ENCODE data around the gene ATP9B.
"Not testable (repeated sequence)": the region's sequence is repeated elsewhere in the genome, so short reads cannot be mapped to it uniquely, and the experiment has no call there.

Gene ATP9B

GRCh38 chr18:79245517-79246001, 176.4 kb downstream of the ATP9B start:
- DNase-seq (ENCODE audit: low spot score) = peak; percentile 35

- peak; percentile 39 for DNase-seq (ENCODE audit: low spot score)
Measured at GRCh38 chr18:79246309-79247108, 177.3 kb downstream of the ATP9B start.

- no peak for DNase-seq (ENCODE audit: low spot score)
Measured at GRCh38 chr18:79248495-79249060, 179.4 kb downstream of the ATP9B start.

GRCh38 chr18:79250301-79250981, 181.2 kb downstream of the ATP9B start:
- peak; percentile 36 for DNase-seq (ENCODE audit: low spot score)

GRCh38 chr18:79251021-79251420, 181.8 kb downstream of the ATP9B start:
- no peak for DNase-seq (ENCODE audit: low spot score)

- no peak for DNase-seq (ENCODE audit: low spot score)
Measured at GRCh38 chr18:79252904-79253633, 183.9 kb downstream of the ATP9B start.

GRCh38 chr18:79257480-79257879, 188.3 kb downstream of the ATP9B start:
- no peak for DNase-seq (ENCODE audit: low spot score)

GRCh38 chr18:79258447-79258846, 189.3 kb downstream of the ATP9B start:
- no peak for DNase-seq (ENCODE audit: low spot score)

- DNase-seq (ENCODE audit: low spot score) = no peak
Measured at GRCh38 chr18:79259218-79259617, 190.0 kb downstream of the ATP9B start.

GRCh38 chr18:79260023-79260422, 190.8 kb downstream of the ATP9B start:
- no peak for DNase-seq (ENCODE audit: low spot score)

- DNase-seq (ENCODE audit: low spot score) = peak; percentile 6
Measured at GRCh38 chr18:79260510-79260909, 191.3 kb downstream of the ATP9B start.

- DNase-seq (ENCODE audit: low spot score) = not testable (repeated sequence)
Measured at GRCh38 chr18:79265068-79265467, 195.9 kb downstream of the ATP9B start.

- DNase-seq (ENCODE audit: low spot score) = not testable (repeated sequence)
Measured at GRCh38 chr18:79271812-79272211, 202.6 kb downstream of the ATP9B start.

GRCh38 chr18:79272916-79273315, 203.7 kb downstream of the ATP9B start:
- no peak for DNase-seq (ENCODE audit: low spot score)

GRCh38 chr18:79274823-79275222, 205.6 kb downstream of the ATP9B start:
- no peak for DNase-seq (ENCODE audit: low spot score)

- DNase-seq (ENCODE audit: low spot score) = no peak
Measured at GRCh38 chr18:79275461-79275860, 206.3 kb downstream of the ATP9B start.

- DNase-seq (ENCODE audit: low spot score) = no peak
Measured at GRCh38 chr18:79275992-79276391, 206.8 kb downstream of the ATP9B start.

GRCh38 chr18:79278896-79279295, 209.7 kb downstream of the ATP9B start:
- DNase-seq (ENCODE audit: low spot score) = no peak

GRCh38 chr18:79283131-79283810, 214.1 kb downstream of the ATP9B start:
- DNase-seq (ENCODE audit: low spot score) = no peak

GRCh38 chr18:79283929-79284328, 214.7 kb downstream of the ATP9B start:
- DNase-seq (ENCODE audit: low spot score) = no peak

- DNase-seq (ENCODE audit: low spot score) = not testable (repeated sequence)
Measured at GRCh38 chr18:79285191-79285590, 216.0 kb downstream of the ATP9B start.

GRCh38 chr18:79290409-79290808, 221.2 kb downstream of the ATP9B start:
- DNase-seq (ENCODE audit: low spot score) = not testable (repeated sequence)
